ENCODE data around the gene POLD3.
A peak's percentile ranks its signal among the peaks of the same experiment; 100 is the strongest.

Gene POLD3, protein sequence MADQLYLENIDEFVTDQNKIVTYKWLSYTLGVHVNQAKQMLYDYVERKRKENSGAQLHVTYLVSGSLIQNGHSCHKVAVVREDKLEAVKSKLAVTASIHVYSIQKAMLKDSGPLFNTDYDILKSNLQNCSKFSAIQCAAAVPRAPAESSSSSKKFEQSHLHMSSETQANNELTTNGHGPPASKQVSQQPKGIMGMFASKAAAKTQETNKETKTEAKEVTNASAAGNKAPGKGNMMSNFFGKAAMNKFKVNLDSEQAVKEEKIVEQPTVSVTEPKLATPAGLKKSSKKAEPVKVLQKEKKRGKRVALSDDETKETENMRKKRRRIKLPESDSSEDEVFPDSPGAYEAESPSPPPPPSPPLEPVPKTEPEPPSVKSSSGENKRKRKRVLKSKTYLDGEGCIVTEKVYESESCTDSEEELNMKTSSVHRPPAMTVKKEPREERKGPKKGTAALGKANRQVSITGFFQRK

DNA sequence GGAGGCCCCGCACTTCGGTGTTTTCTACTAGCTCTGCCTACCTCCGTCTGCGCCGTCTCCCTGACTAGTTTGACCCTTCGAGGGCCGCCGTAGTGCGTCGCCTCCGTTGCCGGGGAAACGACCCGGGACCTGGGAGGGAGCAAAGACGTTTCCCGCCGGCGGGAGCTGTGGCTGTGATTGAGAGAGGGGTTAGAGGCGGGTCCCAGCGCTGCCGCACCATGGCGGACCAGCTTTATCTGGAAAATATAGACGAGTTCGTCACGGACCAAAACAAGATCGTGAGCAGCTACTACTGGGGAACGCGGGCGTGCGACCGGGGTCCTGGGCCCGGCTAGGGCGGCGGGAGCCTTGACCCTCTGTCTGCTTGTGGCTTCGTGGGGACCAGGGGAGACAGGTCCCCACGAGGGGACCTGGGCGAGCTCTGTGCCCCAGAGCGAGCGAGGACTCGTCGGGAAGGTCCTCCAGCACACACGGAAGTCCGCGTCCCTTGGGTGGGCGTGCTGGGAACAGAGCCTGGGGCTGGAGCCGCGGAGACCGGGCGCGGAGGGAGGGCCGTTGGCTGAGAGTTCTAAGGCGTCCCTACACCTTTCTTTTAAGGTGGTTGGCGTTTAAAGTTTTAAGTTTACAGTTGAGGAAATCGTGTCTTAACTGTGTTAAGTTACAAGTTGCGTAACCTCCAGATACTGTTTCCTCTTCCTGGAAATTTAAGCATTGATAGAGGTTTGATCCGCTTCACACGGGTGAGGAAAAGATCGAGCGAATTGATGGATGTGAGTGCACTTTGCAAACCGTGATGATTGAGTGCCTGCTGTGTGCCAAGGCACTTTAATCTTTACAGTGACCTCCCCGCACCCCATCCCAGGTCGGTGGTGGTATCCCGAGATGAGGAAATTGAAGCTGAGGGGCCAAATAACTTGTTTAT is at the start of gene POLD3:
POLD3 (plus strand) TSS at position 142 of the 922 bp plus-strand sequence; CDS start at position 219, 77 bp downstream.
- peak; percentile 92 to 93 (median 93) for DNase-seq (ENCODE audit: low read depth in 3 of 3)

DNA sequence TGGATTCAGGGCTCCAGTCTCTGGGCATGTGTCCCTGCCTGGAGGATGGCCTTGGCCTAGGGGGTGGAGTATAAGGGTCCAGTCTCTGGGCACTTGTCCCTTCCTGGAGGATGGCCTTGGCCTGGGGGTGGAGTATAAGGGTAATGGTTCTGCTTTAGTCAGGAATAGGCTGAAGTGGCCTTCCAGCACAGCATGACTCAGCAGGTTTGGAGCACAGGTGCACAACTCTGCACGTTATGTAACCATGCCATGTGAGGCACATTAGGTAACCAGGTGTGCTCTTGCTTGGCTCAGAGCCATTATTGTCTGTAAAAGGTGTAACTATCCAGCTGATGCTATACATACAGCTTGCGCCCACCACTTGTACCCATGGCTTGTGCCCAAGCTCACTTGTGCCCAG is 48.4 kb upstream of the POLD3 start:
- no peak for DNase-seq (ENCODE audit: low read depth in 3 of 3)

DNA sequence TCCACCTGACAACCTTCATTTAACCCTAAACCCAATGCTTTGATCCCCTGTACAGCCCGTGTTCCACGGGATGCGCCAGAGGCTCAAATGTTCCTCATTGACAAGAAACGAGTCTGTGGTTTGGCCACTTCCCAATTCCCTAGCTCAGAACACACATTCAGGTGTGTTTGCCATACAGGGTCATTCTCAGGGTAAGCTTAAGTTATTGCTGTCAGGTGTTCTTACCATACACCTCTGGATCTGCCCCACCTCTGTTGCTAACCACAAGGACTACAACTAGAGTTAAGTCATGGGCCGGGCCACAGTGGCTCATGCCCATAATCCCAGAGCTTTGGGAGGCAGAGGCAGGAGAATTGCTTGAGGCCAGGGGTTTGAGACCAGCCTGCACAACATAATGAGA is 45.6 kb upstream of the POLD3 start:
- no peak for DNase-seq (ENCODE audit: low read depth in 3 of 3)

DNA sequence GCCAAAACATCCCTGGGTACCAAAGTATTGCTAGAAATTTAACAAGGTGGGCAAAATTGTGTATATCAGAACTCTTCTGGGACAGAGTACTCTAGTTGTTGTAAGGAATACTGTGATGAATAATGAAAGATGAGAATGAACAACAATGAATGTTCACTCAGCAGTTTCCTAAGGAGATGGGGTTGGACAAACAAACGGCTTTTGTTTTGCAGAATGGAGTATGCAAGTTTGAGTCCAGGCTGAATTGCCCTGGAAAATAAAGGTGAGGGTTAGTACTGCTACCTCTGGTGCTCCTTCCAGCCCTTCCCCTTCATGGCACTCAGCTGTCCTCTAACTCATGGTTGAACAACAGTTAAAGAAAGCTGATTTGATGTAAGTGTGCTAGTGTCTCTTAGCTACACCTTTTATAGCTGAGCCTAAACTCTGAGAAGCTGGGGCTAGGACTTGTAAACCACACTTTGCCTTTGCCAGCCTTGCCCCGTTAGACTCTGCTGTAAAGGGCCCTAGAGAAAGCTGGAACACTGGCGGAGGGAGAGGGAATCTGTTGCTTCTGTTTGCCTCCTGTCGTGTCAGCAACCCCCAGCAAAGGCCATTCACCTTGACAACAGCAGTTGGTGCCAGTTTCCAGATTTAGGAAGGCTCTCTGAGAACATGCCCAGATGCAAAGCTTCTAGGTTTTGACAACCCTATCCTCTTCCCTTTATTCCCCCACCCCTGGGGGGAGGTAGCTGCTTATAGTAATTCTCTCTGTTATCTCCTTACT is 41.2 kb upstream of the POLD3 start:
- no peak for DNase-seq (ENCODE audit: low read depth in 3 of 3)

DNA sequence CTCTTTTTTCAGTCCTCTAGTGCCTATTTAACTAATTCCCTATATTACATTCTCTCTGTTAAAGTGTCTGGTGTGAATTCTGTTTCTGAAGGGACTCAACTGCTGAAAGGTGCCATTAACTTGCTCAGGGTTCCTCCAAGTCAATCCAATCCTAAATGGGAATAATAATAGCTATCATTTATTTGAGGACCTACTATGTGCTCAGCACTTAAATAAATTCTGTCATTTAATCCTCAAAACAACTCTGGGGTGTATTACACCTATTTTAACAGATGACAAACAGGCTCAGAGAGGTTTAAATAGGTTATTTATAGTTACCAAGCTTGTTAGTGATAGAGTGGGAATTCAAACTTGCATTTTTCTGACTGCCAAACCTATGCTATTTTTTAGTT is 40.6 kb upstream of the POLD3 start:
- DNase-seq (ENCODE audit: low read depth in 3 of 3) = no peak

DNA sequence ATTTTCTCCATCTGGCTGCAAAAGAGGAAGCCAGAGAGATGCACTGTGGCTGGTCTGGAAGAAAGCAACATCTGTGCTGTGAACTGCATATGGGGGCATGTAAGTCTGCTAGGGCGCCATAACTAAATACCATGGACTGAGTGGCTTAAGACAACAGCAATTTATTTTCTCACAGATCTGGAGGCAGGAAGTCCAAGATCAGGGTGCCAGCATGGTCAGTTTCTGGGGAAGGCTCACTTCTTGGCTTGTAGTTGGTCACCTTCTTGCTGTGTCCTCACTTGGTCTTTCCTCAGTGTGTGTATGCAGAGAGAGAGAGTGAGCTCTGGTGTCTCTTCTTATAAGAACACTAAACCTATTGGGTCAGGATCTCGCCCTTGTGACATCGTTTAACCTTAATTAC is 34.9 kb upstream of the POLD3 start:
- DNase-seq (ENCODE audit: low read depth in 3 of 3) = no peak

DNA sequence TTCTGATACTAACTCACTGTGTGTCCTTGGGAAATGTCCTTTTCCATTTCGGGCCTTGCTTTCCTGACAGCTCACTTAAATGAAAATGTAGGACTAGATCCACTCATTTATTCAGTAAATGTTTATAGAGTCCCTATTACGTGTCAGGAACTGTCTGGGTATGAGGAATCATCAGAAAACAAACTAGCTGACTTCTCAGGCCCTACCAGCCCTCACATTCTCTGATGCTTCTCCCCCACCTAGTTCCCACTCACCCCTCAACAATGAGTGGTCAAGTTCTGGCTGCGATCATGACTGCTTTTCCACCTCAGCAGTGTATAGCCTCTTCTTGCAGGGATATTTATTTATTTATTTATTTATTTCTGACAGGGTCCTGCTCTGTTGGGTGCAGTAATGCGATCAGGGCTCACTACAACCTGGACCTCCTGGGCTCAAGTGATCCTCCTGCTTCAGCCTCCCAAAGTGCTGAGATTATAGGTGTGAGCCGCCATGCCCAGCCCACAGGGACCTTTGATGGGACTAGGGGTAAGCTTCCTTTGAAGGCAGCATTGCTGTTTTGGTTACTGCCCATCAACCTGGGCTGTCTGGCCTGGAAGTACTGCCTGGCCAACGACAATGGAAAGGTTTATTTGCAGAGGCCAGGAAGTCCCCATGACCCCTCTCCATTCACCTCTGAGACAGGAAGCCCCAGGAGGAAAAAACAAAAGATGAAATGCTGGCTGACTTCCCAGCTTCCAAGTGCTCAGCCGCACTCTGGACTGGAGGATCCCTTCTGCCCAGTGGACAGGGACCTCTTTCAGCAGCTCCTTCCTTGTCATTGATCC is 33.1 kb upstream of the POLD3 start:
- no peak for DNase-seq (ENCODE audit: low read depth in 3 of 3)

DNA sequence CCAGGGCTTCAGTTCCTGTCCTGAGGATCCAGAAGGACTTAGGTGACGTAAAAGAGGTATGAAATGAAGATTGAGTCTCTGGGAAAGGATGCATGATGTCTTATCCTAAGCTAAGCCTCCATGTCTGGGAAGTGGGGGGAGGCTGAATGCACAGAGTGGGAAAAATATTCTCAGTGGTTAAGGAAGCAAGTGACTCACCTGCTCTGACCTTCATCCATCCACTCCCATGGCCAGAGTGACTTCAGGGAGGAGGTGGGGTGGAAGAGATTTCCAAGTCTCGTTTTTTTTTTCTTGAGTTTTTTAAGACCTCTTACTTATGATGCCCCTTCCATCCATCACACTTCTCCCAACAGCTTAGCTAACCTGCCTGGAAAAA is 32.5 kb upstream of the POLD3 start:
- DNase-seq (ENCODE audit: low read depth in 3 of 3) = no peak

DNA sequence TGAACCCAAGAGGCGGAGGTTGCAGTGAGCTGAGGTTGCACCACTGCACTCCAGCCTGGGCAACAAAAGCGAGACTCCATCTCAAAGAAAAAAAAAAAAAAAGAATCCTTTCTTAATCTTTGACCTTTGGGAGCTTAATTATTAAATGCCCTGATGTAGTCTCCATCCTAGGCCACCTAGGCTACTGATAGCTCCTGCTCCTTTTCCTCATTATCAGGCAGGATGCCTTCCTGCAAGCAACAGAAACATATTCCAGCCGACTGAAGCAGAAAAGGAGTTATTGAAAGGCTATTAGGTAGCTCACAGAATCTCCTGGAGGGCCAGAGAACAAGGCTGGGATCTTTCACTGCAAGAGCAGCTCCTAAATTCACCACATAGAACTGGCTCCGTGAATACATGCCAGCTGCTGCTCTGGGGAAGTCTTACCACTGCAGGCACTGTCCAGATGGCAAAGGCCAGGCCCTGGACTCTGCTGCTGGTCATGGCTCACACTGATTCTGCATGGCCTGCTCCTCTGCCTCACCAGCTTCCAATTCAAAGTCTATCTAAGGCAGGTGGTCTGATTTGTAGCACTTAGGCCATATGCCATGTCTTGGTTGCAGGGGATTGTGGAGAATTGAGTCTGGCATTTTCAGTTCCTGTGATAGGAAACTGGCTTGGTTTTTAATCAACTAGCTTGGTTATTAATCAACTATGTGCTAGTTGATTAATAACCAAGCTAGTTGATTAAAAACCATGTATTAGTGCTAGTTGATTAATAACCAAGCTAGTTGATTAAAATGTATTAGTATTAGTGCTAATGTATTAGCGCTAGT is 26.0 kb upstream of the POLD3 start:
- no peak for DNase-seq (ENCODE audit: low read depth in 3 of 3)

DNA sequence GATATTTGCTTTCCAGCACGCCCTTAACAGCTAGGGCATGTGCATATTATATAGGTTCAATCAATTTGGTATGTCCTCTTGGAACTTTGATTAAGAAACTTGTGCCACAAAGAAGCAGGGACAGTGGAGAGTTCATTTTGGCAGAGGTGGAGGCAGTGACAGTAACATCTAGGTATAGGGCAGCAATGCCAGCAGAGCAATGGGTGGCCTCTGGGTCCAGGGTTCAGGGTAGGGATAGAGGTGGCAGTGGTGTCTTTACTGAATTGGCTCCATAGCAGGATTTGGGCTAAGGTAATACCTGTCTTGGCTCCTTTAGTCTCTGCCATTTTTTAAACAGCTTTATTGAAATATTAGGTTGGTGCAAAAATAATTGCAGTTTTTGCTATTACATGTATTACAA is 24.4 kb upstream of the POLD3 start:
- DNase-seq (ENCODE audit: low read depth in 3 of 3) = no peak

DNA sequence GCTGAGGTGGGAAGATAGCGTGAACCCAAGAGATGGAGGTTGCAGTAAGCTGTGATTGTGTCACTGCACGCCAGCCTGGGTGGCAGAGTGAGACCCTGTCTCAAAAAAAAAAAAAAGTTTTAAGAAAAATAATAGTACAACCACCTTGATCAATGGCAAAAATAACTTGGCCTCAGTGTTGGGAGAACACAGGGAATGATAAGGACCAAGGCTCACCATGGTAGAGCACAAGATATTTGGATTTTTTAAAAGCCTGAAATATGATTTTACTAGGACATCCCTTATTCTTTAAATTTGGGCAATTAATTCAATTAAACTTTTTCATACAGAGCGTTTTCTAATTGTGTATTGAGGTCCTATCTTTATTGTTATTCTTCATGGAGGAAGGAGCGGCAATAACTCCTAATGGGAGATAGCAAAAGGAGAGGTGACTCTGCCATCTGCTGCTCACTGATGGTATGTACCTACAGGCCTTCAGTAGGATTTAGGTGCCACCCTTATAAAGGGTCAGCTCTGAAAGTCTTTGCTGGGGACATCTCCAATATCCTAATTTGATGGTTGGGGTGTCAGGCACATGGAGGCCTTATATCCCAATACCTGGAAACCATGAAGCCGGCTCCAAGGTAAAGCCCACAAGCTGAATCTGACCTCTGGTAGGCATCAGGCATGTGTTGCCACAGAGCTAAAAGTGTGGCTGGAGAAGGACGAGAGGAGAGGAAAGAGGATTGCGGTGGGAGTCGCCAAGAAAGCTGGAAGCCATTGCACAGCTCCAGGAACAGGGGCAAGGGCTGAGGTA is 21.9 kb upstream of the POLD3 start:
- DNase-seq (ENCODE audit: low read depth in 3 of 3) = peak in 1 of 3 donors; percentile 8

DNA sequence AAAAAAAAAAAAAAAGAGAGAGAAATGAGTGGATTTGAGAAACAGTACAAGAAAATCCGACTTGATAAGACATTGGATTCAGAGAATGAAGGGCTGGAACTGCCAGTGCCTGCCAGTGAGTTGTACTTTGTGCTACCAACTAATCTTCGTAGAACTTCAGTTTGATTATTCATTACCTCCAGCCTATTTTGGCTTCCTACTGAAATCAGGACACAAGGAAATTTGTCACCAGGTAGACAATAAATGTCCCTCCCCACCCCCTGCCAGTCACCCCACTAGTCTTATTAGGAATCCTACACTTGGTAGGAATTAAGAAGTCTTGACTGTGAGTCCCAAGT is 21.4 kb upstream of the POLD3 start:
- no peak for DNase-seq (ENCODE audit: low read depth in 3 of 3)

DNA sequence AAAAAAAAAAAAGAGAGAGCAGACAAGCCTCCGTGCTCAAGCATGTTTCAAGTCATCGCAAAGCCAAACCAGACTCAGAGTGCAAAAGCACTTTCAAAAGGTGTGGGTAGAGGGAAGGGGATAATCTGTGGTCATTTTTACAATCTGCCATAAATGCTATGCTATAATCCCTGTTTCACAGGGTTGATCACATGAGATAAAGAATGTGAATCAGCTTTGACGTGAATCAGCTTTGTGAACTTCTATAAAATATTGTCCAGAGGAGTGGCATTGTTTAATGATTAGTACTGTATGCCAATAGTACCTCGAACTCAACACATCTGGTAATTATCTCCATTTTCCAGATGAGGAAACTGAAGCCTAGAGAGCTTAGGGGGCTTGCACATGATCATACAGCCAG is 20.0 kb upstream of the POLD3 start:
- DNase-seq (ENCODE audit: low read depth in 3 of 3) = no peak

DNA sequence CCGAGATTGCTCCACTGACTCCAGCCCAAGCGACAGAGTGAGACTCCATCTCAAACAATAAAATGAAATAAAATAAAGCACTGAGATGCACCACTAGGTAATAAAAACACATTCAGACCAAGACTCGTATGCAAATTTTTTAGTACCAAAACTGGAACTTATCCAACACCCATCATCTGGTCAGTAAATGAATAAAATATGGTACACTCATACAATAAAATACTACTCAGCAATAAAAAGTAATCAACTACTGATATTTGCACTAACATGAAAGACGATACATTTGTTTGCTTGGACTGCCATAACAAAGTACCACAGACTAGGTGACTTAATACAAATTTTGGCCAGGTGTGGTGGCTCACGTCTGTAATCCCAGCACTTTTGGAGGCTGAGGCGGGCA is 17.8 kb upstream of the POLD3 start:
- no peak for DNase-seq (ENCODE audit: low read depth in 3 of 3)

DNA sequence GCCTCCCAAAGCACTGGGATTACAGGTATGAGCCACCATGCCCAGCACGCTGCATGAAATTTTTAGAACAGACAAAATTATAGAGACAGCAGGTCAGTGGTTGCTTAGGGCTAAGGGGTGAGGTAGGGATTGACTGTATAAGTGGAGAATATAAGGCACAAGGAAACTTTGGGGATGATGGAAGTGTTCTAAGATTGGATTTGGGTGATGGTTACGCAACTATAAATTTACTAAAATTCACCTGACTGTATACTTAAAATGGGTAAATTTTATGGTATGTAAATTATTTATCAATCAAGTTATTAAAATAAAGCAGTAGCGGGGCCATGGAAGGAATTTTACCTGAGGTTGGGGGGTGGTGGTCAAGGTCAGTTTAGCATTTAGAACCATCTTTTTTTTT is 16.4 kb upstream of the POLD3 start:
- DNase-seq (ENCODE audit: low read depth in 3 of 3) = no peak

DNA sequence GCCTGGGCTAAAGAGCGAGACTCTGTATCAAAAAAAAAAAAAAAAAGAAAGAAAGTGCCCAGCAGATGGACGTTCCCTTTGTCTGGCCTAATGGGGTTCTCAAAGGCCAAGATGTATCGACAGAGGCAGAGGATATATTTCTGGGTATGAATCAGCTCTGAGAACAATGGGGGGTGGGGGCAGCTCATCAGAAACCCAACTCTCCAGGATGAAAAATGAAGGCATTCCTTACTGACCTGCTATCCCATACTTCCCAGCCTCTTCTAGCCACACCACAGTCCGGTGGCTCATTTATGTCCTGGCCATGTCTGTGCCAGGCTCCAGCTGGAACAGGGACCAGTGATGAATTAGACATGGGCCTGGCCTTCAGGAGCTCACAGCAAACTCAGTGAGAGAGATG is 15.2 kb upstream of the POLD3 start:
- no peak for DNase-seq (ENCODE audit: low read depth in 3 of 3)

DNA sequence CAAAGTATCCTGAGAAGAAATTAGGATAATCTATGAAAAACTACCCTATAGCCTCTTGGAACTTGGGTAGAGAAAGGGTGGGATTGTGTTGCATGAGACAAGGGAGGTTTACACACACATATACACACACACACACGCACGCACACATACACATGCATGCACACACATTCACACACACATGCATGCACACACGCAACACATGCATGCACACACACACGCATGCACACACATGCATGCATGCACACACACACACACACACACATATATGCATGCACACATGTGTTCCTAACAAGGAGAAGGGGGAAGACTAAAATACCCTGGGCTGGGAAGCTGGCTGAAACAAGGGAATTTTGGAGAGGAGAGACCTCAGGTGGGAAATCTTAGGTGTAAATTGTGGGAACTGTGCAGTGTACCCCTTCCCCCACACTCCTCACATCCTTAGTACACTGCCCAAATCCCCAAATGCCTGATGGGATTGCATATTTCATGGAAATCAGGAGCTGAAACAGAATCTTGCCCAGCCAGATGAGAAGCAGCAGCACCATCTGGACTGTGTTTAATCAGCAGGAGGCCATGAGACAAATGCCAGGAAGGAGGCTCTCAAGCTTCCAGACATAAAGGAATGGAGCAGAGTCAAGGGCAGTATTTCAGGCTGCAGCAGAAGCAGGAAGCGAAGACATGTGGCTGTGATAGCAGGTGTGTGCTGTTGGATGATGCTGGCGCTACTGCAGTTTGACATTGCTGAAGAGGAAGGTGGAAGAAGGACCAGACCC is 14.6 kb upstream of the POLD3 start:
- DNase-seq (ENCODE audit: low read depth in 3 of 3) = no peak

DNA sequence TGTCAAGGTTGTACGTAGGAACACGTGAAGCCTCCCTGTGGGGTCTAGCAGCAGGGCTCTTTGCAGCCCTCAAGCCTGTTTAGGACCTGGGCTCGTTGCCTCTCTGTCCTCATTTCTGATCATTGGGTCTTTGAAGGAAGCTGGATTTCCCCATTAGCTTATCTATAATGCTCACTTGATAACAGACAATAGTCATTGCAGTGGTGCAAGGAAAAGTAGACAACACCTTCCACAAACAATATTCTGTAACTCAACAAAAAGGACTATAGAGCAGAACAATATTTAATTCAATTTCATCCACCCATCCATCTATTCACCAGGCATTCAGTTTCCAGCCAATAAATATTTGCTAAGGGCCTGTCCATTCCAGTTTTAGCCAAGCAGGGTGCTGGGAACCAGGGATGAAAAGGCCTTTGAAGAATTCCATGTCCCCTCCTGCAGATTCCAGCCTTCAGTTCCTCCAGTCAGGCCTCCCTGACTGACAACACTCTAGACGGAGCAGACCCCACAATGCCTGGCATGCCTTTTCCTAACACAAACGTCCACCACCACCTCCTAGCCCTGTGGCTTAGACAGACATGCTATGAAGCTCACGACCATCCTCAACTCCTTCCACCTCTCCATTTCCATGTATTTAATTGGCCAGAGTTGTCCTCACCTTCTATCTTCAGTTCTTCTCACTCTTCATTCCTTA is 12.7 kb upstream of the POLD3 start:
- DNase-seq (ENCODE audit: low read depth in 3 of 3) = no peak

Measured in stimulated activated CD4-positive, alpha-beta T cell treated with anti-CD3 and anti-CD28 coated beads, TNF-alpha, amount 100 ng/mL, for 48 hours (primary cell).